A549 (cell line): ENCODE measurements around the gene RAET1L. TPM values are rescaled to one million over a fixed set of nuclear protein-coding genes. Genes with fewer than 3 reads are reported as not detected.
"Not testable (repeated sequence)": the region's sequence is repeated elsewhere in the genome, so short reads cannot be mapped to it uniquely, and the experiment has no call there.

Source experiments
- ATAC-seq, 2 experiments: fragments of 200-7000 bp in 1 of 2; fragments of >200 bp in 1 of 2; cut with Nextera tagmentation in 1 of 2; cut with Tn5 transposase in 1 of 2; 3 replicates each; pipeline versions ENCODE4 v1.8.0 to v1.9.1; 2018 to 2020; ENCODE audit warnings: mild to moderate bottlenecking in 1 of 2, moderate library complexity in 1 of 2
- CTCF ChIA-PET: fragments of 300-600 bp; sonication (Branson Sonifier 250); formaldehyde crosslinking; extraction: SDS; loops from one replicate; lab custom pipeline; 2021; ENCODE audit warnings: antibody characterized with exemption, inconsistent platforms; lab: Yijun Ruan, JAX
- POLR2A ChIA-PET: fragments of 350-600 bp; formaldehyde crosslinking; extraction: SDS; loops from one replicate; lab custom pipeline; 2021; ENCODE audit warnings: antibody characterized with exemption, inconsistent platforms; lab: Yijun Ruan, JAX
- DNase-seq, 2 experiments: peaks; one replicate each; pipeline versions ENCODE4 v3.0.0 to v3.0.0-alpha.2; 2011 to 2016; ENCODE audit warnings: low read depth in 1 of 2, low spot score in 1 of 2
- FAIRE-seq: peaks from 2 replicates; lab custom pipeline; 2011; peaks lifted over from hg19 to GRCh38; lab: Jason Lieb, UNC
- H3K27ac ChIP-seq, 2 experiments: fragments of >200 bp; sonication (Bioruptor Twin); formaldehyde crosslinking; 3 replicates each; pipeline ENCODE4 v1.5.1; 2016 to 2017
- H3K4me1 ChIP-seq: fragments of >200 bp; sonication (Bioruptor Twin); formaldehyde crosslinking; 3 replicates; pipeline ENCODE4 v1.6.1; 2016
- H3K4me2 ChIP-seq: fragments of >200 bp; sonication (Bioruptor Twin); formaldehyde crosslinking; 3 replicates; pipeline ENCODE4 v1.6.1; 2016
- H3K4me3 ChIP-seq: fragments of >200 bp; sonication (Bioruptor Twin); formaldehyde crosslinking; 3 replicates; pipeline ENCODE4 v1.5.1; 2016
- H3K9me3 ChIP-seq: fragments of >200 bp; sonication (Bioruptor Twin); formaldehyde crosslinking; 3 replicates; pipeline ENCODE4 v1.6.1; 2016
- CHD2 ChIP-seq: fragments of 150-350 bp; IDR thresholded peaks from 2 replicates; pipeline ENCODE4 v1.6.1; 2014; ENCODE audit warnings: low read length; ENCODE audit not compliant: partially characterized antibody
- CHD4 ChIP-seq: fragments of 200-600 bp; sonication (generic); IDR thresholded peaks from 2 replicates; pipeline ENCODE4 v1.6.1; 2016; ENCODE audit warnings: antibody characterized with exemption, mild to moderate bottlenecking, borderline replicate concordance
- ESRRA ChIP-seq: fragments of 150-350 bp; IDR thresholded peaks from 2 replicates; pipeline ENCODE4 v1.6.1; 2014; ENCODE audit warnings: mild to moderate bottlenecking, low read length, borderline replicate concordance
- FOSB ChIP-seq: fragments of 250-450 bp; sonication (Bioruptor Pico); IDR thresholded peaks from 2 replicates; pipeline ENCODE4 v1.5.0; 2020; ENCODE audit warnings: mild to moderate bottlenecking, moderate library complexity
- FOXS1 ChIP-seq: fragments of 250-450 bp; sonication (Bioruptor Pico); IDR thresholded peaks from 2 replicates; pipeline ENCODE4 v1.5.0; 2020; ENCODE audit warnings: mild to moderate bottlenecking, moderate library complexity
- GATA3 ChIP-seq: IDR thresholded peaks from 2 replicates; pipeline ENCODE4 v1.6.1; 2012; ENCODE audit warnings: borderline replicate concordance
- HEYL ChIP-seq: fragments of 250-450 bp; sonication (Bioruptor Pico); IDR thresholded peaks from 2 replicates; pipeline ENCODE4 v1.8.0; 2021; ENCODE audit warnings: mild to moderate bottlenecking, moderate library complexity
- HOXB13 ChIP-seq: fragments of 250-450 bp; sonication (Bioruptor Pico); IDR thresholded peaks from 2 replicates; pipeline ENCODE4 v1.5.0; 2020; ENCODE audit warnings: low read depth, mild to moderate bottlenecking, moderate library complexity
- HOXB5 ChIP-seq: fragments of 250-450 bp; sonication (Bioruptor Pico); IDR thresholded peaks from 2 replicates; pipeline ENCODE4 v1.5.0; 2020; ENCODE audit warnings: mild to moderate bottlenecking, moderate library complexity
- KDM5A ChIP-seq: fragments of 200-600 bp; sonication (generic); IDR thresholded peaks from 2 replicates; pipeline ENCODE4 v1.6.1; 2016; ENCODE audit warnings: antibody characterized with exemption, mild to moderate bottlenecking
- MAFK ChIP-seq: fragments of 450-650 bp; IDR thresholded peaks from 2 replicates; pipeline ENCODE4 v1.6.1; 2014; ENCODE audit not compliant: partially characterized antibody
- MYC ChIP-seq: IDR thresholded peaks from 2 replicates; pipeline ENCODE4 v1.6.1; 2012; ENCODE audit warnings: mild to moderate bottlenecking, inconsistent platforms, low read length, improper control_type of control experiment, borderline replicate concordance
- NFE2L2 ChIP-seq: fragments of 150-350 bp; conservative IDR thresholded peaks from 2 replicates; pipeline ENCODE4 v1.6.1; 2014; ENCODE audit warnings: low read length
- NR3C1 ChIP-seq: fragments of >200 bp; sonication (Bioruptor Twin); formaldehyde crosslinking; IDR thresholded peaks from 3 replicates; pipeline ENCODE4 v1.6.1; 2017
- PHF8 ChIP-seq: fragments of 200-600 bp; sonication (generic); IDR thresholded peaks from 2 replicates; pipeline ENCODE4 v1.6.1; 2016; ENCODE audit warnings: low read depth, mild to moderate bottlenecking, antibody characterized with exemption, moderate library complexity, borderline replicate concordance
- RARB ChIP-seq: fragments of 250-450 bp; sonication (Bioruptor Pico); IDR thresholded peaks from 2 replicates; pipeline ENCODE4 v1.8.0; 2021; ENCODE audit warnings: mild to moderate bottlenecking, moderate library complexity
- RCOR1 ChIP-seq: fragments of 150-350 bp; IDR thresholded peaks from 2 replicates; pipeline ENCODE4 v1.6.1; 2014; ENCODE audit warnings: antibody characterized with exemption, low read length, low read depth
- RFX5 ChIP-seq: fragments of 450-650 bp; IDR thresholded peaks from 2 replicates; pipeline ENCODE4 v1.7.1; 2014; ENCODE audit warnings: antibody characterized with exemption, mild to moderate bottlenecking, moderate library complexity
- SREBF2 ChIP-seq: fragments of 450-650 bp; IDR thresholded peaks from 2 replicates; pipeline ENCODE4 v1.6.1; 2014; ENCODE audit warnings: mild to moderate bottlenecking, moderate library complexity
- TP53 ChIP-seq: fragments of 250-450 bp; sonication (Bioruptor Pico); IDR thresholded peaks from 2 replicates; pipeline ENCODE4 v1.5.0; 2021; ENCODE audit warnings: mild to moderate bottlenecking, moderate library complexity
- ZC3H11A ChIP-seq: fragments of 450-650 bp; IDR thresholded peaks from 2 replicates; pipeline ENCODE4 v1.6.1; 2014; ENCODE audit warnings: antibody characterized with exemption, mild to moderate bottlenecking
- ZSCAN20 ChIP-seq: fragments of 250-450 bp; sonication (Bioruptor Pico); IDR thresholded peaks from 2 replicates; pipeline ENCODE4 v1.8.0; 2022; ENCODE audit warnings: mild to moderate bottlenecking, moderate library complexity
- WGBS: methylation state at CpG from one replicate; pipeline ENCODE4 v1.1.6; 2017; ENCODE audit errors: missing lambda C conversion rate; 5-methylcytosine and 5-hydroxymethylcytosine counted together
- polyA plus RNA-seq, 4 experiments: library from polyadenylated mRNA; depleted of rRNA in 3 of 4; stranded (reverse); fragments of >200 nt; fragmentation: RNase III in 1 of 4; extraction: RNeasy Plus Mini Kit Qiagen cat#74134 plus additional on column Dnase treatment in 1 of 4; gene quantifications; 2 replicates in 3 of 4; 3 replicates in 1 of 4; pipeline ENCODE4 v1.2.3, GENCODE V29; 2011 to 2017
- TF ChIP-seq, protein P1 (sequence below): IDR thresholded peaks from 2 replicates; pipeline ENCODE4 v1.6.1; 2012; ENCODE audit warnings: low read depth, borderline replicate concordance
- TF ChIP-seq, protein P2 (sequence below): fragments of 450-650 bp; IDR thresholded peaks from 2 replicates; pipeline ENCODE4 v1.6.1; 2014; ENCODE audit warnings: antibody characterized with exemption

The RAET1L gene
- polyA plus RNA-seq, 2 of the 4 experiments (the other 2 are of a cell fraction): 0.22 TPM; not detected in 1

DNA sequence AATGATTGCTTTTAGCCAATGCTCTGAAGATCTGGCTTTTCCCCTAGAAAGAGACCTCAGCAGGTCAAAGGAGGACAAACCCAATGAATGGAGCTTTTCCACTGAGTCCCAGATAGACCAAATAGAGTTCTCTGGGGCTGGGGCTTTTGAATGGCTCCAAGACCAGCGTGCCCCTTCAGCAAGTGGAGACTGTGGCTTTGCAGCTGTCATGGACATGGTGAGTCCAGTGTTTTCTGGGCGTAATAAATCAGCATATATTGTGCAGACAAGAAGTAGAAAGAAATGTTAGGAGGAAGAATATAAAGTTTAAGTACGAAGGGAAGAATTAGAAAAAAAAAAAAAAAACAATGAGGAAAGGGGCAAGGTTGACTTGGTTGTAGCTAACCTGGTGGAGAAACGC is 33.5 kb downstream of the RAET1L start:
- TF ChIP-seq NFE2L2: no peak
- no peak for TF ChIP-seq NR3C1
- TF ChIP-seq CHD4: no peak
- no peak for TF ChIP-seq FOSB (CRISPR knock-in tag)
- TF ChIP-seq HOXB5 (CRISPR knock-in tag): no peak
- TF ChIP-seq ZC3H11A: no peak
- TF ChIP-seq MYC: no peak
- TF ChIP-seq PHF8: no peak
- TF ChIP-seq RFX5: no peak
- no peak for TF ChIP-seq HOXB13
- TF ChIP-seq TP53 (CRISPR knock-in tag): no peak
- TF ChIP-seq ZSCAN20 (CRISPR knock-in tag): no peak
- Histone ChIP-seq H3K4me1 (0 out of 3 replicates have a peak, but pooled peaks cover 6% of the 10 kb centered on the region), H3K4me2 (no peak overlapping the region), H3K9me3 (peaks cover 14% of the 10 kb centered on the region; the same call in 2 of the 3 replicates), H3K27ac (no peak overlapping the region), H3K4me3 (no peak overlapping the region)
- ChIA-PET CTCF (interaction anchor here (0.6 kb wide), 1 partner anchor 25 kb away, joined by 3 read pairs; no protein-coding TSS in a partner anchor), POLR2A (no interaction called here)
- FAIRE-seq (no peak), DNase-seq (no peak), ATAC-seq (no peak)
- 79% methylated on average over 3 of the region's 4 CpGs for WGBS

DNA sequence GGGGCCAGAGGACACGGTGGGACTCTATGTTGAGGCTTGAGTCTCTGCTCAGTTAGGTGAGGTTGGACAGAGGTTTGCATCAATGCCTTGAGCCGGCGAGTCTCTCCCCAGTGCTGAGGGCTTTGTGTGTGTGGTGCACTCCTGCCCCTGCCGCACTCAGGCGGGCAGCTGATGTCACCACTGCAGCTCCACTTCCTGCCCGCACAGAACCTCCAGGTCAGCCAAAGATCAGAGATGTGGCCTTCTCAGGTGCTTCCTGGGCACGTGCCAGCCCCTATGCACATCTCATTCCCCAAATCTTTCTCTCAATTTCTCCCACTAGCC is 33.9 kb downstream of the RAET1L start:
- ATAC-seq: peak in 1 of 2 experiments; percentile 37; a peak in 3 of 6 replicates
- not testable (repeated sequence) for DNase-seq, H3K4me3 ChIP-seq, FAIRE-seq, H3K27ac ChIP-seq, H3K4me1 ChIP-seq
- 50% methylated on average over 7 of the region's 7 CpGs for WGBS
- ChIA-PET POLR2A (interaction anchor here (0.6 kb wide), 1 partner anchor 30 kb away, joined by 3 read pairs; no protein-coding TSS in a partner anchor), CTCF (interaction anchor here (0.6 to 1.2 kb wide), 2 partner anchors 15 to 25 kb away, joined by 3 read pairs; no protein-coding TSS in a partner anchor)
- H3K9me3 ChIP-seq: peaks cover 14% of the 10 kb centered on the region; the same call in 2 of the 3 replicates
- peak overlapping the region; percentile 84; the same call in 1 of the 3 replicates for H3K4me2 ChIP-seq

DNA sequence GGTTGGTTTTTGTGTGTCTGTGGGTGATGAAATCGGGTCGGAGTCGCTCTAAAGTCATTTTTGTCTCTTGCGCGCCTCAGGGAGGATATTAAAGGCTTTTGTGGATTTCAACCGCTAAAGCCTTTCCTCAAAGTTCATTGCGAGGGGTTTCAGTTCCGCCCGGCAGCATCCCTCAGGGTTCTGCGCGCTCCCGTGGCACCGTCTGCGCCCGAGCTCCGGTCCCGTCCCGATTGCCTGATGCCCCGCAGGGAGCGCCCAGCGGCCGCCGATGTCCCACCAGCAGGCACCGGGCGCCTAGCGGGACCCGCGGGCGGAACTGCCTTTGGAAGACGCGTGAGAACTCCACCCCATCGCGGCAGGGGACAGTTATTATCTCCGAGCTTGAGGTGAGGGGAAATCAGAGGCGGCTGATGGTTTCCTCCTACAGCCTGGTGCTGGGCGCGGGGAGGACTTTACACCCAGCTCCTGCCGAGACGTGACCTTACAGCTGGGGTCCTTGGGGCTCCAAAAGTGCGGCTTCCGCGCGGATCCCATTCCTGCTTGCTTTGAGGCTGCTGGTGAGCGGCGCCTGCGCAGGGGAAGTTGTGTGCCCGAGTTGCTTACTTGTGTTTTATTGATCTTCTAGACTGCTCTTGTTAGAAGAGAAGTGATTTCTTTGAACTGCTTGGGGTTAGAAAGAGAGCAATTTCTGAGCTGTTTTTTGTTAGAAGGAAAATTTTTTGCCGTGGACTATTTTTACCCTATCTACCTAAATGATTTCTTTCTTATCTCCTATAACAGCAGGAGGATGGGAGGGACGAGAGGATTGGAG is 34.5 kb downstream of the RAET1L start:
- Histone ChIP-seq H3K4me3 (peak overlapping the region; percentile 45), H3K27ac (no peak overlapping the region), H3K4me1 (0 out of 3 replicates have a peak, but pooled peaks cover 6% of the 10 kb centered on the region), H3K9me3 (peaks cover 14% of the 10 kb centered on the region; the same call in 2 of the 3 replicates), H3K4me2 (peak overlapping the region; percentile 84)
- FAIRE-seq (no peak), DNase-seq (peak in 1 of 2 experiments; percentile 34), ATAC-seq (peak; percentile 51 to 71)
- TF ChIP-seq HEYL (CRISPR knock-in tag) (no peak), MAFK (no peak), KDM5A (no peak), RFX5 (no peak), HOXB13 (no peak), CHD4 (no peak), RARB (CRISPR knock-in tag) (no peak), CHD2 (no peak), FOXS1 (CRISPR knock-in tag) (no peak), ESRRA (no peak), MYC (no peak), SREBF2 (no peak), GATA3 (no peak), RCOR1 (no peak)
- TF ChIP-seq, protein P1, sequence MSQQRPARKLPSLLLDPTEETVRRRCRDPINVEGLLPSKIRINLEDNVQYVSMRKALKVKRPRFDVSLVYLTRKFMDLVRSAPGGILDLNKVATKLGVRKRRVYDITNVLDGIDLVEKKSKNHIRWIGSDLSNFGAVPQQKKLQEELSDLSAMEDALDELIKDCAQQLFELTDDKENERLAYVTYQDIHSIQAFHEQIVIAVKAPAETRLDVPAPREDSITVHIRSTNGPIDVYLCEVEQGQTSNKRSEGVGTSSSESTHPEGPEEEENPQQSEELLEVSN: no peak
- TF ChIP-seq, protein P2, sequence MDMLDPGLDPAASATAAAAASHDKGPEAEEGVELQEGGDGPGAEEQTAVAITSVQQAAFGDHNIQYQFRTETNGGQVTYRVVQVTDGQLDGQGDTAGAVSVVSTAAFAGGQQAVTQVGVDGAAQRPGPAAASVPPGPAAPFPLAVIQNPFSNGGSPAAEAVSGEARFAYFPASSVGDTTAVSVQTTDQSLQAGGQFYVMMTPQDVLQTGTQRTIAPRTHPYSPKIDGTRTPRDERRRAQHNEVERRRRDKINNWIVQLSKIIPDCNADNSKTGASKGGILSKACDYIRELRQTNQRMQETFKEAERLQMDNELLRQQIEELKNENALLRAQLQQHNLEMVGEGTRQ: no peak
- POLR2A ChIA-PET: interaction anchor here (0.6 kb wide), 1 partner anchor 29 kb away, joined by 3 read pairs; no protein-coding TSS in a partner anchor
- 10% methylated on average over 24 of the region's 49 CpGs for WGBS
- CTCF ChIA-PET: interaction anchor here (0.6 to 1.6 kb wide), 4 partner anchors 15 to 366 kb away, joined by 3 read pairs; no protein-coding TSS in a partner anchor
